CD4-positive, alpha-beta T cell treated with Interferon alpha-2 for 1 hour (primary cell): ENCODE measurements around the gene C1RL.

Experiments
- DNase-seq, 2 donors: peaks; one replicate each; pipeline ENCODE4 v3.0.0-alpha.2; 2020 to 2022

Gene C1RL

GRCh38 chr12:7136676-7137075 is 27.7 kb upstream of the C1RL start:
- no peak for DNase-seq

GRCh38 chr12:7136071-7136470 is 27.1 kb upstream of the C1RL start:
- DNase-seq, result no peak

GRCh38 chr12:7134396-7135166 is 25.6 kb upstream of the C1RL start:
- DNase-seq, result no peak

GRCh38 chr12:7131502-7131866 is 22.5 kb upstream of the C1RL start:
- peak in 1 of 2 donors; percentile 40 for DNase-seq

GRCh38 chr12:7130701-7131501 is 21.9 kb upstream of the C1RL start:
- peak; percentile 45 to 66 for DNase-seq

- DNase-seq, result peak; percentile 83 to 92
These were observed 21.1 kb upstream of the C1RL start, which contains the start of gene CLSTN3 for GRCh38 chr12:7129872-7130691. TSS of gene CLSTN3 (plus strand) at chr12:7130371. CDS start at chr12:7130649, 278 bp downstream.

GRCh38 chr12:7129287-7129871 is 20.4 kb upstream of the C1RL start:
- DNase-seq, result peak in 1 of 2 donors; percentile 22

- no peak for DNase-seq
These were observed 19.8 kb upstream of the C1RL start, which contains the start of gene RBP5 for GRCh38 chr12:7128681-7129286. TSS of gene RBP5 (minus strand) at chr12:7128889. CDS start at chr12:7128775, 114 bp downstream.

GRCh38 chr12:7127916-7128626 is 19.1 kb upstream of the C1RL start:
- DNase-seq, result no peak

- no peak for DNase-seq
These were observed 16.7 kb upstream of the C1RL start for GRCh38 chr12:7125632-7126227.

- DNase-seq, result no peak
These were observed 14.9 kb upstream of the C1RL start for GRCh38 chr12:7123806-7124522.

GRCh38 chr12:7122811-7123769 is 14.1 kb upstream of the C1RL start:
- no peak for DNase-seq

- DNase-seq, result no peak
These were observed 12.3 kb upstream of the C1RL start for GRCh38 chr12:7121324-7121723.

- no peak for DNase-seq
These were observed 11.2 kb upstream of the C1RL start for GRCh38 chr12:7120166-7120565.

- DNase-seq, result no peak
These were observed 9.9 kb upstream of the C1RL start for GRCh38 chr12:7118881-7119280.

- DNase-seq, result no peak
These were observed 8.7 kb upstream of the C1RL start for GRCh38 chr12:7117670-7118069.

- DNase-seq, result no peak
These were observed 7.9 kb upstream of the C1RL start for GRCh38 chr12:7116916-7117315.

- DNase-seq, result no peak
These were observed 7.2 kb upstream of the C1RL start for GRCh38 chr12:7116196-7116595.

GRCh38 chr12:7114851-7115250 is 5.8 kb upstream of the C1RL start:
- DNase-seq, result no peak
